Mucosa of stomach (tissue), 1 donor: ENCODE results near the gene KIFC3.
A peak's percentile ranks its signal among the peaks of the same experiment; 100 is the strongest.
"Not testable (repeated sequence)": the region's sequence is repeated elsewhere in the genome, so short reads cannot be mapped to it uniquely, and the experiment has no call there.

ENCODE experiments used
- H3K27me3 ChIP-seq: one replicate; pipeline ENCODE4 v1.7.0; 2013; ENCODE audit warnings: mild to moderate bottlenecking, low read length; ENCODE audit not compliant: control insufficient read depth, insufficient read depth
- H3K36me3 ChIP-seq: one replicate; pipeline ENCODE4 v1.7.0; 2013; ENCODE audit warnings: low read length; ENCODE audit not compliant: control insufficient read depth, insufficient read depth
- H3K4me1 ChIP-seq: one replicate; pipeline ENCODE4 v1.7.0; 2013; ENCODE audit warnings: mild to moderate bottlenecking, low read length; ENCODE audit not compliant: control insufficient read depth, insufficient read depth
- H3K4me3 ChIP-seq: one replicate; pipeline ENCODE4 v1.7.0; 2013; ENCODE audit warnings: low read length
- H3K9ac ChIP-seq: one replicate; pipeline ENCODE4 v1.7.0; 2013; ENCODE audit warnings: mild to moderate bottlenecking, low read length, moderate library complexity
- H3K9me3 ChIP-seq: one replicate; pipeline ENCODE4 v1.7.0; 2013; ENCODE audit warnings: mild to moderate bottlenecking, low read length, moderate library complexity; ENCODE audit not compliant: control insufficient read depth
- donor health status: Pancreatic carcinoma.

Gene KIFC3

GRCh38 chr16:57802341-57803133 lies at the start of gene KIFC3:
Gene KIFC3 (minus strand): TSS chr16:57802491. CDS start chr16:57798243, 4,248 bp downstream.
- H3K9ac ChIP-seq, result peak within 1 kb of the TSS; percentile 72
- no peaks in the 10 kb centered on the region for H3K9me3 ChIP-seq
- no peaks in the 10 kb centered on the region for H3K36me3 ChIP-seq
- no peak within 1 kb of the TSS for H3K4me3 ChIP-seq
- H3K27me3 ChIP-seq, result peaks cover 3% of the 10 kb centered on the region
- H3K4me1 ChIP-seq, result peaks cover 35% of the 10 kb centered on the region

- H3K4me1 ChIP-seq, result no peaks in the 10 kb centered on the region
- no peak overlapping the region for H3K9ac ChIP-seq
- no peaks in the 10 kb centered on the region for H3K27me3 ChIP-seq
- H3K9me3 ChIP-seq, result no peaks in the 10 kb centered on the region
- no peaks in the 10 kb centered on the region for H3K36me3 ChIP-seq
- no peak overlapping the region for H3K4me3 ChIP-seq
Observed at GRCh38 chr16:57848181-57848580, 45.9 kb upstream of the KIFC3 start.

GRCh38 chr16:57846931-57847330 lies 44.6 kb upstream of the KIFC3 start:
- H3K27me3 ChIP-seq, H3K4me1 ChIP-seq, H3K36me3 ChIP-seq, H3K9ac ChIP-seq, H3K4me3 ChIP-seq, H3K9me3 ChIP-seq: not testable (repeated sequence)

GRCh38 chr16:57846078-57846697 lies 43.9 kb upstream of the KIFC3 start:
- H3K9ac ChIP-seq, result no peak overlapping the region
- H3K36me3 ChIP-seq, result no peaks in the 10 kb centered on the region
- H3K4me1 ChIP-seq, result no peaks in the 10 kb centered on the region
- no peaks in the 10 kb centered on the region for H3K27me3 ChIP-seq
- no peaks in the 10 kb centered on the region for H3K9me3 ChIP-seq
- no peak overlapping the region for H3K4me3 ChIP-seq

GRCh38 chr16:57845115-57845514 lies 42.8 kb upstream of the KIFC3 start:
- Histone ChIP-seq H3K9ac (no peak overlapping the region), H3K27me3 (no peaks in the 10 kb centered on the region), H3K36me3 (no peaks in the 10 kb centered on the region), H3K4me3 (no peak overlapping the region), H3K4me1 (no peaks in the 10 kb centered on the region), H3K9me3 (no peaks in the 10 kb centered on the region)

- Histone ChIP-seq H3K4me3 (no peak overlapping the region), H3K36me3 (no peaks in the 10 kb centered on the region), H3K9me3 (no peaks in the 10 kb centered on the region), H3K9ac (no peak overlapping the region), H3K27me3 (no peaks in the 10 kb centered on the region), H3K4me1 (no peaks in the 10 kb centered on the region)
Observed at GRCh38 chr16:57844416-57845030, 42.2 kb upstream of the KIFC3 start.

- Histone ChIP-seq H3K36me3 (no peaks in the 10 kb centered on the region), H3K9me3 (no peaks in the 10 kb centered on the region), H3K4me3 (no peak overlapping the region), H3K4me1 (no peaks in the 10 kb centered on the region), H3K27me3 (no peaks in the 10 kb centered on the region), H3K9ac (no peak overlapping the region)
Observed at GRCh38 chr16:57843400-57843799, 41.1 kb upstream of the KIFC3 start.

- no peak overlapping the region for H3K9ac ChIP-seq
- H3K36me3 ChIP-seq, result no peaks in the 10 kb centered on the region
- H3K4me3 ChIP-seq, result no peak overlapping the region
- no peaks in the 10 kb centered on the region for H3K4me1 ChIP-seq
- H3K9me3 ChIP-seq, result no peaks in the 10 kb centered on the region
- H3K27me3 ChIP-seq, result no peaks in the 10 kb centered on the region
Observed at GRCh38 chr16:57842601-57843000, 40.3 kb upstream of the KIFC3 start.

GRCh38 chr16:57840833-57841232 lies 38.5 kb upstream of the KIFC3 start:
- Histone ChIP-seq H3K36me3 (no peaks in the 10 kb centered on the region), H3K4me3 (no peak overlapping the region), H3K27me3 (no peaks in the 10 kb centered on the region), H3K4me1 (no peaks in the 10 kb centered on the region), H3K9me3 (no peaks in the 10 kb centered on the region), H3K9ac (no peak overlapping the region)

GRCh38 chr16:57838161-57838560 lies 35.9 kb upstream of the KIFC3 start:
- Histone ChIP-seq H3K27me3 (no peaks in the 10 kb centered on the region), H3K4me3 (no peak overlapping the region), H3K36me3 (no peaks in the 10 kb centered on the region), H3K9ac (no peak overlapping the region), H3K4me1 (no peaks in the 10 kb centered on the region), H3K9me3 (no peaks in the 10 kb centered on the region)

GRCh38 chr16:57837305-57838125 lies 35.2 kb upstream of the KIFC3 start:
- Histone ChIP-seq H3K4me3 (no peak overlapping the region), H3K4me1 (no peaks in the 10 kb centered on the region), H3K36me3 (no peaks in the 10 kb centered on the region), H3K9me3 (no peaks in the 10 kb centered on the region), H3K9ac (no peak overlapping the region), H3K27me3 (no peaks in the 10 kb centered on the region)

GRCh38 chr16:57835439-57835838 lies 33.1 kb upstream of the KIFC3 start:
- H3K27me3 ChIP-seq, result not testable (repeated sequence)

More at GRCh38 chr16:57835439-57835838, 33.1 kb upstream of the KIFC3 start:
- not testable (repeated sequence) for H3K4me3 ChIP-seq, H3K9me3 ChIP-seq, H3K4me1 ChIP-seq, H3K9ac ChIP-seq, H3K36me3 ChIP-seq
